ENCODE measurements around the gene AIFM3.

DNA sequence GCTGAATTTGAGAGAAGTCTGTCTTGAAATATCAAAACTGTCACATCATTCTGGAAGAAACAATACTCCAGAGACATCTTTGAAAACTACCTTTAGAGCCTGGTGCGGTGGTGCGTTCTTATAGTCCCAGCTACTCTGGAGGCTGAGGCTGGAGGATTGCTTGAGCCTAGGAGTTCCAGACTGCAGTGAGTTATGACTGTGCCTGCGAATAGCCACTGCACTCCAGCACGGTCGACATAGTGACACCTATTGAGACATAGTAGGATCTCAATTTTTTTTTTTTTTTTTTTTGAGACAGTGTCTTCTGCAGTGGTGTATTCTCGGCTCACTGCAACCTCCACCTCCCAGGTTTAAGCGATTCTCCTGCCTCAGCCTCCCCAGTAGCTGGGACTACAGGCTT is 11.5 kb upstream of the AIFM3 start:
- no peak for TF ChIP-seq POLR2AphosphoS5 (IDR thresholded peaks at IDR 0.05)
- TF ChIP-seq, protein P1, sequence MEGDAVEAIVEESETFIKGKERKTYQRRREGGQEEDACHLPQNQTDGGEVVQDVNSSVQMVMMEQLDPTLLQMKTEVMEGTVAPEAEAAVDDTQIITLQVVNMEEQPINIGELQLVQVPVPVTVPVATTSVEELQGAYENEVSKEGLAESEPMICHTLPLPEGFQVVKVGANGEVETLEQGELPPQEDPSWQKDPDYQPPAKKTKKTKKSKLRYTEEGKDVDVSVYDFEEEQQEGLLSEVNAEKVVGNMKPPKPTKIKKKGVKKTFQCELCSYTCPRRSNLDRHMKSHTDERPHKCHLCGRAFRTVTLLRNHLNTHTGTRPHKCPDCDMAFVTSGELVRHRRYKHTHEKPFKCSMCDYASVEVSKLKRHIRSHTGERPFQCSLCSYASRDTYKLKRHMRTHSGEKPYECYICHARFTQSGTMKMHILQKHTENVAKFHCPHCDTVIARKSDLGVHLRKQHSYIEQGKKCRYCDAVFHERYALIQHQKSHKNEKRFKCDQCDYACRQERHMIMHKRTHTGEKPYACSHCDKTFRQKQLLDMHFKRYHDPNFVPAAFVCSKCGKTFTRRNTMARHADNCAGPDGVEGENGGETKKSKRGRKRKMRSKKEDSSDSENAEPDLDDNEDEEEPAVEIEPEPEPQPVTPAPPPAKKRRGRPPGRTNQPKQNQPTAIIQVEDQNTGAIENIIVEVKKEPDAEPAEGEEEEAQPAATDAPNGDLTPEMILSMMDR (IDR thresholded peaks at IDR 0.05), result no peak
- TF ChIP-seq POLR2A (IDR thresholded peaks at IDR 0.05), result no peak
